GM21737 (cell line): ENCODE measurements around the gene MAPK1.
A peak's percentile ranks its signal among the peaks of the same experiment; 100 is the strongest.
"Not testable (repeated sequence)": the region's sequence is repeated elsewhere in the genome, so short reads cannot be mapped to it uniquely, and the experiment has no call there.

Experiments
- ATAC-seq: cut with Tn5 transposase; IDR thresholded peaks from one replicate; pipeline ENCODE4 v1.9.1; 2021; ENCODE audit warnings: mild to moderate bottlenecking, moderate library complexity; ENCODE audit not compliant: unreplicated experiment

The MAPK1 gene

GRCh38 chr22:21759646-21760376, 107.6 kb downstream of the MAPK1 start:
- no peak for ATAC-seq

GRCh38 chr22:21759093-21759492, 108.4 kb downstream of the MAPK1 start:
- ATAC-seq, result no peak

GRCh38 chr22:21758091-21758864, 109.2 kb downstream of the MAPK1 start:
- no peak for ATAC-seq

- no peak for ATAC-seq
These were observed 111.6 kb downstream of the MAPK1 start for GRCh38 chr22:21755851-21756284.

GRCh38 chr22:21754523-21754922, 112.9 kb downstream of the MAPK1 start:
- no peak for ATAC-seq

GRCh38 chr22:21753374-21754111, 113.9 kb downstream of the MAPK1 start:
- ATAC-seq, result no peak

GRCh38 chr22:21752276-21752675, 115.2 kb downstream of the MAPK1 start:
- no peak for ATAC-seq

GRCh38 chr22:21745948-21746347, 121.5 kb downstream of the MAPK1 start:
- ATAC-seq, result no peak

GRCh38 chr22:21744917-21745316, 122.5 kb downstream of the MAPK1 start:
- not testable (repeated sequence) for ATAC-seq

GRCh38 chr22:21741790-21742189, 125.7 kb downstream of the MAPK1 start:
- no peak for ATAC-seq

GRCh38 chr22:21741059-21741458, 126.4 kb downstream of the MAPK1 start:
- ATAC-seq, result no peak

GRCh38 chr22:21739828-21740377, 127.5 kb downstream of the MAPK1 start:
- no peak for ATAC-seq

GRCh38 chr22:21738966-21739365, 128.5 kb downstream of the MAPK1 start:
- ATAC-seq, result no peak

GRCh38 chr22:21738081-21738480, 129.4 kb downstream of the MAPK1 start:
- no peak for ATAC-seq

GRCh38 chr22:21736948-21737347, 130.5 kb downstream of the MAPK1 start:
- no peak for ATAC-seq

- peak; percentile 3 for ATAC-seq
These were observed 131.3 kb downstream of the MAPK1 start for GRCh38 chr22:21736084-21736642.

GRCh38 chr22:21735200-21736083, 132.0 kb downstream of the MAPK1 start, which contains the start of gene YPEL1:
Gene YPEL1, minus strand, starts transcription at chr22:21735794. Its CDS starts 25,050 bp downstream, at chr22:21710744.
- peak; percentile 87 for ATAC-seq

- ATAC-seq, result no peak
These were observed 132.8 kb downstream of the MAPK1 start for GRCh38 chr22:21734540-21735199.

- no peak for ATAC-seq
These were observed 135.9 kb downstream of the MAPK1 start for GRCh38 chr22:21731503-21731902.
